ENCODE data around the gene ESR2.

The ESR2 gene

GRCh38 chr14:64227856-64228255, 66.3 kb downstream of the ESR2 start:
- H3K27ac Mint-ChIP-seq: no peak overlapping the region
- no peak for TF ChIP-seq CTCF (IDR thresholded peaks at IDR 0.05)
- no peak overlapping the region for H3K4me3 Mint-ChIP-seq
- no peaks in the 10 kb centered on the region for H3K4me1 Mint-ChIP-seq
- no peak for DNase-seq
- H3K9me3 Mint-ChIP-seq: no peaks in the 10 kb centered on the region
- peaks cover 79% of the 10 kb centered on the region for H3K36me3 Mint-ChIP-seq (ENCODE audit: low read depth)
- no peaks in the 10 kb centered on the region for H3K27me3 Mint-ChIP-seq (ENCODE audit: low read depth, poor library complexity)

- no peak for TF ChIP-seq CTCF (IDR thresholded peaks at IDR 0.05)
- DNase-seq: no peak
- no peak overlapping the region for H3K27ac Mint-ChIP-seq
- no peak overlapping the region for H3K4me3 Mint-ChIP-seq
- peaks cover 3% of the 10 kb centered on the region for H3K27me3 Mint-ChIP-seq (ENCODE audit: low read depth, poor library complexity)
- no peaks in the 10 kb centered on the region for H3K4me1 Mint-ChIP-seq
- H3K9me3 Mint-ChIP-seq: no peaks in the 10 kb centered on the region
- peaks cover 70% of the 10 kb centered on the region for H3K36me3 Mint-ChIP-seq (ENCODE audit: low read depth)
Observed at GRCh38 chr14:64225151-64225757, 68.9 kb downstream of the ESR2 start.

GRCh38 chr14:64221391-64222003, 72.7 kb downstream of the ESR2 start:
- no peak overlapping the region for H3K27ac Mint-ChIP-seq
- H3K4me1 Mint-ChIP-seq: no peaks in the 10 kb centered on the region
- H3K27me3 Mint-ChIP-seq (ENCODE audit: low read depth, poor library complexity): peaks cover 3% of the 10 kb centered on the region
- no peak for DNase-seq
- TF ChIP-seq CTCF (IDR thresholded peaks at IDR 0.05): no peak
- H3K36me3 Mint-ChIP-seq (ENCODE audit: low read depth): peaks cover 70% of the 10 kb centered on the region
- H3K9me3 Mint-ChIP-seq: no peaks in the 10 kb centered on the region
- H3K4me3 Mint-ChIP-seq: no peak overlapping the region

GRCh38 chr14:64220466-64220865, 73.7 kb downstream of the ESR2 start:
- DNase-seq: no peak
- no peak for TF ChIP-seq CTCF (IDR thresholded peaks at IDR 0.05)
- Mint-ChIP-seq H3K36me3 (ENCODE audit: low read depth) (peaks cover 78% of the 10 kb centered on the region), H3K4me3 (no peak overlapping the region), H3K9me3 (no peaks in the 10 kb centered on the region), H3K4me1 (no peaks in the 10 kb centered on the region), H3K27ac (peak overlapping the region; percentile 54), H3K27me3 (ENCODE audit: low read depth, poor library complexity) (peaks cover 3% of the 10 kb centered on the region)

GRCh38 chr14:64220056-64220455, 74.1 kb downstream of the ESR2 start:
- Mint-ChIP-seq H3K27me3 (ENCODE audit: low read depth, poor library complexity) (peaks cover 3% of the 10 kb centered on the region), H3K9me3 (no peaks in the 10 kb centered on the region), H3K27ac (peak overlapping the region; percentile 54), H3K4me1 (no peaks in the 10 kb centered on the region), H3K4me3 (no peak overlapping the region), H3K36me3 (ENCODE audit: low read depth) (peaks cover 78% of the 10 kb centered on the region)
- TF ChIP-seq CTCF (IDR thresholded peaks at IDR 0.05): no peak
- DNase-seq: no peak

Measured in nephron progenitor cell (in vitro differentiated cells).